ENCODE results near the gene PLP2. TPM values are rescaled to one million over a fixed set of nuclear protein-coding genes. Genes with fewer than 3 reads are reported as not detected.

PLP2 gene
- total and polyA plus RNA-seq, 8 donors = 36.0 to 126 (median 119) TPM

- WGBS, 2 donors = 90 to 97% methylated on average over 2 of the region's 2 CpGs
Measured at GRCh38 chrX:49160908-49161307, 10.8 kb upstream of the PLP2 start.

GRCh38 chrX:49161632-49162031 lies 10.1 kb upstream of the PLP2 start:
- Histone ChIP-seq H3K27ac (peak overlapping the region in 1 of 4 donors; percentile 85), H3K9me3 (no peaks in the 10 kb centered on the region), H3K27me3 (no peaks in the 10 kb centered on the region), H3K4me3 (no peak overlapping the region), H3K4me1 (no peaks in the 10 kb centered on the region), H3K36me3 (no peaks in the 10 kb centered on the region)
- WGBS, 2 donors = 79 to 93% methylated on average over 5 of the region's 5 CpGs
- no peak for ATAC-seq
- TF ChIP-seq CTCF (IDR thresholded peaks at IDR 0.05) = no peak
- intact Hi-C loops (cut with DNase I) = no loop called here
- DNase-seq = no peak
- no peak for FAIRE-seq

More at GRCh38 chrX:49160908-49161307, 10.8 kb upstream of the PLP2 start:
- DNase-seq (no peak), FAIRE-seq (no peak), ATAC-seq (no peak)
- intact Hi-C loops (cut with DNase I) = no loop called here
- no peaks in the 10 kb centered on the region for H3K4me1 ChIP-seq
- H3K4me3 ChIP-seq = no peak overlapping the region
- TF ChIP-seq CTCF (IDR thresholded peaks at IDR 0.05) = no peak
- H3K27me3 ChIP-seq = no peaks in the 10 kb centered on the region
- H3K36me3 ChIP-seq = no peaks in the 10 kb centered on the region
- H3K9me3 ChIP-seq = no peaks in the 10 kb centered on the region
- H3K27ac ChIP-seq = no peak overlapping the region

GRCh38 chrX:49162620-49163019 lies 9.1 kb upstream of the PLP2 start, which contains the start of gene MAGIX:
MAGIX (plus strand) TSS chrX:49162758; CDS start chrX:49162890, 132 bp downstream.
- Histone ChIP-seq H3K9me3 (no peaks in the 10 kb centered on the region), H3K27me3 (no peaks in the 10 kb centered on the region), H3K36me3 (no peaks in the 10 kb centered on the region), H3K27ac (peak within 1 kb of the TSS; percentile 68 to 93 (median 83)), H3K4me3 (peak within 1 kb of the TSS; percentile 7 to 43 (median 35)), H3K4me1 (no peaks in the 10 kb centered on the region)
- no peak for TF ChIP-seq CTCF (IDR thresholded peaks at IDR 0.05)
- ATAC-seq = peak; percentile 47 to 59 (median 52)
- FAIRE-seq = no peak
- 8 to 29% methylated on average over 28 of the region's 28 CpGs for WGBS, 2 donors
- intact Hi-C loops (cut with DNase I) = no loop called here
- peak; percentile 50 to 83 (median 72) for DNase-seq

- no peaks in the 10 kb centered on the region for H3K4me1 ChIP-seq
- peak; percentile 55 to 80 (median 68) for TF ChIP-seq CTCF (IDR thresholded peaks at IDR 0.05)
Measured at GRCh38 chrX:49163555-49164419, 7.9 kb upstream of the PLP2 start.

More at GRCh38 chrX:49163555-49164419, 7.9 kb upstream of the PLP2 start:
- Histone ChIP-seq H3K27ac (peak overlapping the region; percentile 68 to 93 (median 83)), H3K36me3 (no peaks in the 10 kb centered on the region), H3K27me3 (no peaks in the 10 kb centered on the region), H3K9me3 (no peaks in the 10 kb centered on the region), H3K4me3 (peak overlapping the region; percentile 7 to 43 (median 35))
- intact Hi-C loops (cut with DNase I) = no loop called here
- FAIRE-seq (no peak), ATAC-seq (peak; percentile 80 to 84 (median 83)), DNase-seq (peak; percentile 78 to 93 (median 88))
- WGBS, 2 donors = 1 to 30% methylated on average over 69 of the region's 69 CpGs
